Caki2 (cell line): ENCODE data around the gene LDLRAD3. TPM values are rescaled to one million over a fixed set of nuclear protein-coding genes. Genes with fewer than 3 reads are reported as not detected.
"Not testable (repeated sequence)": the region's sequence is repeated elsewhere in the genome, so short reads cannot be mapped to it uniquely, and the experiment has no call there.

ENCODE experiments used
- DNase-seq: peaks from one replicate; pipeline ENCODE4 v3.0.0-alpha.2; 2015; ENCODE audit warnings: low read depth
- in situ Hi-C: cut with HindIII; loops from 2 replicates; pipeline ENCODE4 v1.10.0; 2016; ENCODE audit warnings: low sequenced_read_pairs, low pct_unique_long_range_greater_than_20kb, mixed read lengths
- total RNA-seq: library from RNA; depleted of rRNA; stranded (reverse); fragments of >200 nt; shearing (Covaris generic); gene quantifications from 2 replicates; pipeline ENCODE4 v1.2.3, GENCODE V29; 2014; ENCODE audit warnings: low replicate concordance

LDLRAD3 gene
- total RNA-seq, 1 experiment from 2014 or later: 1.9 TPM

GRCh38 chr11:36177836-36178235, 234.0 kb downstream of the LDLRAD3 start:
- DNase-seq: no peak
- in situ Hi-C loops: no loop called here

DNA sequence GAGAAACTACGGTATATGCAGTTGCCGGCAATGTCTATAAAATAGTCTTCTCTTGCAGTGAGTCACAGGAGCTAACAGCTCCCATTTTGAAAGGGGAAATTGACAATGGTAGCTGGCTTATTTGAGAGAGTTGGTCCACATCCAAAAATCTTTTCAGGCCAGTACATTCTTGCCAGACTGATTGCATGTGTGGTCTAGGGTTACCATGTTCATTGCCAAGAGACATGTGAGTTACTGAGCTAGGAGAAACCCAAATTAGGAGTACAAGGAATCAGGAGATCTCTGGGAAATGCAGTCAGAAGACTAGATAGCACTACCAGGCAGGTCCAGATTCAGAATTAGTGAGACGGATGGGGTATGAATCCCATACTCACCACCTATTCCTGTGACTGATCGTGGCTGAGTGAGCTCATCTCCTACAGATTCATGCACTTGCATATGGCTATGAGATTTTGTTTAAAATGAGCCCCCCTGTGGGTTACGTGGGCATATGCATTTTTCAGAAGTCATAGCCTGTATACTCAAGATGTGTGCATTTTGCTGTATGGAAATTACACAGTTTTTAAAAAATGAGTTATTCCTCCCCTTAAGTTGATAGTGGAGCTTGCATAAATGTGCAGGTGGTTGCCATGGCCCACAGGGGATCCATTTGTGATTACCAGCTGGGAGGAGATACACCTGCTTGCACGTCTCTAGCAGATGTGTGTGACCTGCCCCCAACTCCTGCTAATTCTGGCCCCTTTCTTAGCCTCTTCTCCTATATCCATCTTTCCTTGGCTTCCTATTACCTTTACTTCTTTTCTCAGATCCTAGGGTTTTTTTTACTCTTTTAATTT, 242.7 kb downstream of the LDLRAD3 start:
- in situ Hi-C loops: no loop called here

DNA sequence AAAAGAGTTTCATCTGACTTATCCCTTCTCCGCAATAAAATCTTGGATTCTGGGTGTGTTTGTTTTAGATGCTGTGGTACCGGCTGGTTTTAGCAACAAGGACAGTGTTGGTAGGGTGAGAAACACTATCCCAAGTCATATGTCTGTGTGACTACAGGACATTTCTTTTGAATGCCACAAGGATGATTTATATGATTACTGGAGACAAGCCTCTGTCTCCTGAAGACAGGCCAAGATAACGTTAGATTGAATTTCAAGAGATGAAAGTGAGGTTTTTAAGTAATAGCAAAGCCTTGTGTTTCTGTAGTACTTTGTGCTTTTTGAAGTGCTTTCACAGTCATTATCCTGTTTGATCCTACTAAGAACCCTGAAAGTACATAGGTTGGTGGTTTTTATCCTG, 243.8 kb downstream of the LDLRAD3 start:
- DNase-seq: no peak
- in situ Hi-C loops: no loop called here

More for the DNA sequence above, 242.7 kb downstream of the LDLRAD3 start:
- no peak for DNase-seq

GRCh38 chr11:36189735-36190134, 245.9 kb downstream of the LDLRAD3 start:
- DNase-seq, in situ Hi-C loops: not testable (repeated sequence)

DNA sequence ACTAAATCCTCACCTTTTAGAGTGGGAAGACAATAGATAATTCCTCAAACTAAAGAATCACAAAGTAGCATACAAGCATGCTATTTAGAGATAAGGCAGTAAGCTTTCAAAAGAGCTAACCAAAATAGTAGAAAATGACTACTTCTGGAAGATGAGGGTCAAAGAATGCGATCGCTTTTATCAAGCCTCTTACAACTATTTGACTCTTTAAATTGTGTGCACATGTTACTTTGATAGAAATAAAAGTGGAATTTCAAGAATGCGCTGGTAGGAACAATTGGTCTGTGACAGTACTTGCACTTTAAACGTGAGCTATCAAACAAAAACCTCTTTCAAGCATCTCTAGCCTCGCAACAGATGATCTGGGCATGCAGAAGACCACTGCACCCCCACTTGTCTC, 248.1 kb downstream of the LDLRAD3 start:
- in situ Hi-C loops: no loop called here
- DNase-seq: no peak

DNA sequence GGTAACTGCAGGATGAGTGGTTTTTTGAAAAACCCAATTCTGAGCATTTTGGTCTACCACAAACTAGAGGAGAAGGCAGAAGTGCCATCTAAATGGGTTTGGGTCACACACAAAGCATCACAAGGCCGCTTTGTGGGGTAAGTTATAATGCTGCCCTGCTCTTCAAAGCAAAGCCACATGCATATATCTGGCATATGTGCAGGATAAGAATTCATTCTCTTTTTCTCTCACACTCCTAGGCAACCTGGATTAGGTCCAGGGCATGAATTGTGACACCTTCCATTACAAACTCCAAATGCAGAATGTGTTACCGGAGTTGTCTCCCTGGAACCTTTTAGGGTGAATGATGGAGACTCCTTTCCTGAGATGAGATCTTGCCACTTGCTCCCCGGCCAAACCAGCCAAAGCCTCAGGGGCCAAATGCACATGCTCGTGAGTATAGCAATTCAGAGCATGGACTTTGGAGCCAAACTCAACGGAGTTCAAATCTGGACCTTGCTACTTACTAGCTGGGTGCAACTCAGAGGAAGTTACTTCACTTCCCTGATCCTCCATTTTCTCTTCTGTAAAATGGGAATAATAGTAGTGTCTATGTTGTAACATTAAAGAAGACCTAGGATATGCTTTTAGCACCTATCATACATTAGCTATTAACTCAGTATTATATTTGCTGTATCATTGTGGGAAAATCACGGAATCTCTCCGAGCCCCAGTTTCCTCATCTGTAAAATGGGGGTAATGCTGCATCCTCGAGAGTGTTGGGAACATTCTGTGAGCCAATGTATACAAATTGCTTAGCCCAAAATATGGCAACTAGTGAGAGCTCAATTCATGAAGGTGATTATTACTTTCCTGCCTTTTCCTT, 248.8 kb downstream of the LDLRAD3 start:
- DNase-seq: no peak
- in situ Hi-C loops: no loop called here

GRCh38 chr11:36193290-36193619, 249.4 kb downstream of the LDLRAD3 start:
- no peak for DNase-seq
- in situ Hi-C loops: no loop called here

DNA sequence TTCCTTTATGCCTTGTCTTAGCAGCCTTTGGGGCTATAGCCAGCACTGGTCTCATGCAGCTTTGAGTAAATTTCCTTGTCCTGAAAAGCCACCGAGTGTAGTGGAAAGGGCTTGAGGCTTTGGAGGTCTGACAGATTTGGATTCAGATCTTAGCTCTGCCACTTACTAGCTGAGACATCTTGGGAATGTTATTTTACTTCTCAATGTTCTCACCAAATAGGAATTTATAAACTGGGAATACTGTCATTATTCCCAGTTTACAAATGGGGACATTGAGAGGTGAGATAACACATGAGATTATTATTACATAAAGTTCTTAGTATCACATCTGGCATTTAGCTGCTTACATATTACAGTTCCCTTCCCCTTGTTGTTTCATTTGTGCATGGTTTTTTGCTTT, 249.9 kb downstream of the LDLRAD3 start:
- no peak for DNase-seq
- in situ Hi-C loops: no loop called here

DNA sequence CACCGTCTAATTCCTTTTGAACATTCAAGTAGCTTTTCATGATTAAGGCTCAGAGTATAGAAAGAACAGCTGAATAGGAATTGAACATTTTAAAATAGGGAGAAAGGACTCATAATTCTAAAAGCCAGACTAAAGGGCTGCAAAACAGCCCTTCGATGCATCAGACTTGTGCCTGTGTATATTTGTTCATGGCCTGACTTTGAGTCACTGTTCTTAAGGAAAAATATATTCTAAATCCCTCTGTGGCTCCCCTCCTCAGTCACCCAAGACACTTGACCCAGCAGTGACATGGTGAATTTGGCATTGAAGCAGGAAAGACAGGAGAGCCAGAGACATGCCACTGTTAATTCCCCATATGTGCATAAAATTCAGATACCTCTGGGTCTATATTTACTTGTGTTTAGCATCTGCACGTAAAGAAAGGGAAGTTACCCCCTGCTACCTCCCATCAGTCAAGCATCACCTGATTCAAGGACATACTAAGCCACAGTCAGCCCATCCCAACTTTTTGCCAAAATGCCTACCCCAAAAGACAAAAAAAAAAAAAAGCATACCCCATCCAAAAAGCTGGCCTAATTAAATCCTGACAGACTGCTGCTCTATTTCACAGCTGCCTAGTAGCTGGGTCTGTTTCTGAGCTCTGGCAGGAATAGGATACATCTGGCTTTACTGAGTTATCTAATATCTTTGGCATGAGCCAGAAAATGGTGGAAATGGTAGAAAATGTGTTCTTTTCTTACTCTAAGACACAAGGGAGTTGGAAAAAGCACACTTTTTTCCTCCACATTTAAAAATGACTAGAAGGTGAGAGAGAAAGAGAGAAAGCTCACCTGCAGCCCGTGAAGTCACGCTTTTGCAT, 251.9 kb downstream of the LDLRAD3 start:
- no peak for DNase-seq
- in situ Hi-C loops: no loop called here

DNA sequence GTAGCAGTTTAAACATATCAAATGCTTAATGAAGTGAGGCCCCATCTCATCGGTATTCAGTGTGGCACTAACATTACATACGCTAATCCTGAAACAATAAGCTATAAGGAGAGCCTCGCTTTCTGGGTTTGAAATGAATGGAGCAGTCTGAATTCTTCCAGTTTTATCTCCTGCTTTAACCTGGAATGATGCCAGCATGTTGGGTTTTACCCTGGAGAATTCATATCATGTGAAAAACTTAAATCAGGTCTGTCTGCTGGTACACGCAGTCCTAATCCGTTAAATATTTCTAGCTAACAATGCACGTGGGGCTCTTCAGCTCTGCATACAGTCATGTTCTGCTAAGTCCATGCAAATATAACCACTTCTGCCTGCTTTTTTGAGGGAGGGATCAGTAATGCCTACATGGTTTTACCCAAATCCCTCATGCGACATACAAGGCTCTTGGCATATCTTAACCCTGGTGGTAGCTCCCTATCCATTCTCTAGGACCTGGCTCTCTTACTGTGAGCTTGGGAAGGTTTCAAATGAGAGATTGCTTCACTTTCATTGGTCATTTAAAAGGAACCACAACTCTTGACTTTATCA, 252.6 kb downstream of the LDLRAD3 start:
- in situ Hi-C loops: no loop called here
- no peak for DNase-seq

GRCh38 chr11:36201411-36201810, 257.5 kb downstream of the LDLRAD3 start:
- DNase-seq: no peak
- in situ Hi-C loops: no loop called here

- in situ Hi-C loops: no loop called here
- no peak for DNase-seq
Observed at GRCh38 chr11:36205536-36205935, 261.7 kb downstream of the LDLRAD3 start.

DNA sequence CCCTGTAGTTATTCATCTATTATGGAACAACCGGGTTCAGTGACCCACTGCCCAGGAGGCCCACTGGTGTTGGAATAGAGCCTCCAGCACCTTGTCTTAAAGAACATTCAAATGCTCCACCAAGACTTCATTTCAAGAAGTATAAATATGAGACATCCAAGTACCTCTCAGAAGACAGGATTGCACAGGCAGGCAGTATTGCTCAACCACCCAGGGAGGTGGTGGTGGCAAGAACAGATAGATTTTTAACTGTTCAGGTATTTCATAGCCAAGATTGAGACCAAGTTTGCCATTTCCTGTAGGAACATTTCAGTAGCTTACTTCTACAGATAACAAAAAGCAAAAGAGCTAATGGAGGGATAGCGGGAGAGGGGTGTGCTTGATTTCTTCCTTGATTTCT, 266.7 kb downstream of the LDLRAD3 start:
- in situ Hi-C loops: no loop called here
- DNase-seq: no peak

DNA sequence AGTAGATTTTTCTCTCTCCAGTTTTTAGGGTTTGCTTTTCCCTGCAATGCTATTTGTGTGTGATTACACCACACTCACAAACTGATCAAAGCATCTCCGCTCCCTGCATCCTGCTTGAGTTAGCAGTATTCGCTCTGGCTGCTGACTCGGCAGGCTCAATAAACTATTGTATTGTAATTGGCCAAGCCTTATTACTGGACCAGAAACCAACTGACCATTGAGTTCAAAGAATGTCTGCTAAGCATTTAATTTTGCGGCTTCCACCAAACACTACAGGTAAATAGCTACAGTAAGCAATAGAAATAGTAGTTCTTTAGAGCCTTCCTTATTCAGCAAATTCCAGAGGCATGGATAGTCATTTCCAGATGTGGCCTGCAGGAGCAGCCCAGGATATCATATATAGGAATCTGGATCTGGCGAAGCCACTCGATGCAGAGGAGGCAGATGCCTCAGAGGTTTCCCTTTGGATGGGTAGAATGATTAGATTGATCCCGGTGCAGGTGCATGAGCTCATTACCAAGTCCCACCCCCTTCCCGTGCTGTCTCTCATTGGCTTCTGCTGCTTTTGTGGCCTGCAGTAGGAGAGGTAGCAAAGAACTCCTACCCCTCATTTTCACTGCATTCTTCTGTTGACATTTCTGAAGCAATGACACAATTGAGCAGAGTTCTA, 268.0 kb downstream of the LDLRAD3 start:
- in situ Hi-C loops: no loop called here
- DNase-seq: no peak

GRCh38 chr11:36212564-36213392, 268.9 kb downstream of the LDLRAD3 start:
- DNase-seq: no peak
- in situ Hi-C loops: no loop called here

DNA sequence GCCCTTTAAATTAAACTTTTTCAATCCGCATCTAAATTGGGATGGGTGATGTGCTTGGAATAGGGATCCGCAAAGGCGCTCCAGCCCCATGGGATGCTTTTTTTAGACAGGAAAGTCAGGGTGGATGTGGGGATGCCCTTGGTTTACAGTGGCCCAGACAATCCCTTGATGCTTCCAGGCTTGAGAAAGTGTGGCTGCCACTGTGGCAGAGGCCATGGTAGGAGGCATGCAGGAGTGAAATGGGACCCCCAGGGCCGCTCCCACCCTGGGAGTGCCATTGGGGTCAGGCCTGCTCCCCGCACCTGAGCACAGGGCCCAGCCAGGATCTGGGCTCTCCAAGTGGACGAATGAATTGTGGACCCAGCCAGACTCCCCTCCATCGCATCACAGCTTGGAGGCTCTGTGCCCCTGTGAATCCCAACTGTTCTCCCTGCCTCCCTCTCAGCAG, 269.6 kb downstream of the LDLRAD3 start:
- DNase-seq: no peak
- in situ Hi-C loops: no loop called here

DNA sequence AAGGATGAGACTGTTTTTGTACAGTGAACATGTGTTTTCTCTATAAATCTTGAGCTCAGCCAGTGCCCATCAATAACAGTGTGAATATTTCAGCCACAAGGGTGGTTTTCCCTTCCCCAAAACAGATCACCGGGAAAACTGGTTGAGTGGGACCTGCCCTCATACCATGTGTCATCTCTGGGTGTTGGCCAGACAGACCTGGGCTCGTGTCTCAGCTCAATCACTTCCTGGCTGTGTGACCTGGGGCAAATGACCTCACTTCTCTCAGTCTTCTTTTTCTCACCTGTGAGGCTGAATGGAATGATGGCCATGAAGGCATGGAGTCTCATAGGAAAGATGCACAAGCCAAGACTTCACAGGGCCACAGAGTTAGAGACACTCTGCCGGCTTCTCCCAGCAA, 270.6 kb downstream of the LDLRAD3 start:
- no peak for DNase-seq
- in situ Hi-C loops: no loop called here
